Measurements from ENCODE around the gene LILRA1.

DNA sequence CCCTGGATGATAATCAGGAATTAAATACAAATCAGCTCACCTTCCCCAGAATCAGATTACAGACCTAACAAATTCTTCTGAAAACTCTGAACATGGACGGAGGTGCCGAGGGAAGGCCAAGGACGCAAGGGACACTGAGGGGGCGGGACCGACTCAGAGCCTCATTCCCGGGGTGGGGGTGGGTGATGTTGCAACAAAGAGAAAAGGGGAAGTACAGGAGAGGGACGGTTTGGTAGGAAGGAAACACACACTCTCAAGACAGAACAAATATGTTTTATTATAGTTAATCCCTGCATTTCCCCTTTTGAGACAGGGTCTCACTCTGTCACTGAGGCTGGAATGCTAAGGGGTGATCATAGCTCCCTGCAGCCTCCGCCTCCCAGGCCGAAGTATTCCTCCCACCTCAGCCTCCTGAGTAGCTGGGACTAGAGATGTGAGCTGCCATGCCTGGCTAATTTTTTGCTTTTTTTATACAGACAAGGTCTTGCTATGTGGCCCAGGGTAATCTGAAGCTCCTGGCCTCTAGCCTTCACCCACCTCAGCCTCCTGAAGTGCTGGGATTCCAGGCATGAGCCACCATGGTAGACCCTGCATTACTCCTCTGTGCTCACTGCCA, 20.6 kb upstream of the LILRA1 start:
- TF ChIP-seq, protein P1, sequence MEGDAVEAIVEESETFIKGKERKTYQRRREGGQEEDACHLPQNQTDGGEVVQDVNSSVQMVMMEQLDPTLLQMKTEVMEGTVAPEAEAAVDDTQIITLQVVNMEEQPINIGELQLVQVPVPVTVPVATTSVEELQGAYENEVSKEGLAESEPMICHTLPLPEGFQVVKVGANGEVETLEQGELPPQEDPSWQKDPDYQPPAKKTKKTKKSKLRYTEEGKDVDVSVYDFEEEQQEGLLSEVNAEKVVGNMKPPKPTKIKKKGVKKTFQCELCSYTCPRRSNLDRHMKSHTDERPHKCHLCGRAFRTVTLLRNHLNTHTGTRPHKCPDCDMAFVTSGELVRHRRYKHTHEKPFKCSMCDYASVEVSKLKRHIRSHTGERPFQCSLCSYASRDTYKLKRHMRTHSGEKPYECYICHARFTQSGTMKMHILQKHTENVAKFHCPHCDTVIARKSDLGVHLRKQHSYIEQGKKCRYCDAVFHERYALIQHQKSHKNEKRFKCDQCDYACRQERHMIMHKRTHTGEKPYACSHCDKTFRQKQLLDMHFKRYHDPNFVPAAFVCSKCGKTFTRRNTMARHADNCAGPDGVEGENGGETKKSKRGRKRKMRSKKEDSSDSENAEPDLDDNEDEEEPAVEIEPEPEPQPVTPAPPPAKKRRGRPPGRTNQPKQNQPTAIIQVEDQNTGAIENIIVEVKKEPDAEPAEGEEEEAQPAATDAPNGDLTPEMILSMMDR (conservative IDR thresholded peaks at IDR 0.05; ENCODE audit: low read depth, low read length) = no peak
- TF ChIP-seq EZH2 (IDR thresholded peaks at IDR 0.05; ENCODE audit: low read length, unreplicated experiment) = no peak
